ENCODE results near the gene HYAL3.
"Not testable (repeated sequence)": the region's sequence is repeated elsewhere in the genome, so short reads cannot be mapped to it uniquely, and the experiment has no call there.

HYAL3 gene

GRCh38 chr3:50312041-50312440, 12.8 kb upstream of the HYAL3 start:
- DNase-seq, result not testable (repeated sequence)

- no peak for DNase-seq
These were observed 5.4 kb upstream of the HYAL3 start for GRCh38 chr3:50304601-50305000.

- DNase-seq, result peak; percentile 63
These were observed 4.0 kb upstream of the HYAL3 start, which contains the start of gene HYAL1 for GRCh38 chr3:50303013-50303815. TSS of gene HYAL1 (minus strand) at chr3:50303574. CDS start at chr3:50302956, 618 bp downstream.

GRCh38 chr3:50302095-50303012, 3.1 kb upstream of the HYAL3 start:
- DNase-seq, result no peak

GRCh38 chr3:50300681-50301254, 1.6 kb upstream of the HYAL3 start:
- DNase-seq, result no peak

GRCh38 chr3:50299929-50300680, 900 bp upstream of the HYAL3 start:
- peak; percentile 86 for DNase-seq

GRCh38 chr3:50299638-50299928, 378 bp upstream of the HYAL3 start:
- DNase-seq, result no peak

- peak; percentile 83 for DNase-seq
These were observed 1.1 kb downstream of the HYAL3 start for GRCh38 chr3:50297896-50298725.

- peak; percentile 56 for DNase-seq
These were observed 1.8 kb downstream of the HYAL3 start for GRCh38 chr3:50297384-50297775.

GRCh38 chr3:50296721-50297383, 2.4 kb downstream of the HYAL3 start:
- DNase-seq, result no peak

GRCh38 chr3:50295553-50296431, 3.4 kb downstream of the HYAL3 start:
- DNase-seq, result no peak

GRCh38 chr3:50294492-50295403, 4.5 kb downstream of the HYAL3 start:
- DNase-seq, result no peak

- DNase-seq, result no peak
These were observed 5.1 kb downstream of the HYAL3 start for GRCh38 chr3:50294089-50294488.

- no peak for DNase-seq
These were observed 6.0 kb downstream of the HYAL3 start for GRCh38 chr3:50293079-50293801.

- DNase-seq, result peak; percentile 99
These were observed 6.8 kb downstream of the HYAL3 start, which contains the start of gene IFRD2 for GRCh38 chr3:50292159-50293078. TSS of gene IFRD2 (minus strand) at chr3:50292429. CDS start at chr3:50292274, 155 bp downstream.

- no peak for DNase-seq
These were observed 9.0 kb downstream of the HYAL3 start for GRCh38 chr3:50290161-50290641.

- DNase-seq, result no peak
These were observed 10.1 kb downstream of the HYAL3 start for GRCh38 chr3:50289130-50289529.

Measured in hematopoietic multipotent progenitor cell treated with erythropoietin and hydrocortisone succinate and interleukin-3 and kit ligand, for 4 days (in vitro differentiated cells).